Fibroblast of skin of left quadriceps (primary cell): ENCODE results near the gene POTEI.
"Not testable (repeated sequence)": the region's sequence is repeated elsewhere in the genome, so short reads cannot be mapped to it uniquely, and the experiment has no call there.

Experiments used
- DNase-seq, 2 experiments: peaks; one replicate each; pipeline ENCODE4 v3.0.0-alpha.2; 2013; ENCODE audit warnings: low read depth in 2 of 2

POTEI gene

DNA sequence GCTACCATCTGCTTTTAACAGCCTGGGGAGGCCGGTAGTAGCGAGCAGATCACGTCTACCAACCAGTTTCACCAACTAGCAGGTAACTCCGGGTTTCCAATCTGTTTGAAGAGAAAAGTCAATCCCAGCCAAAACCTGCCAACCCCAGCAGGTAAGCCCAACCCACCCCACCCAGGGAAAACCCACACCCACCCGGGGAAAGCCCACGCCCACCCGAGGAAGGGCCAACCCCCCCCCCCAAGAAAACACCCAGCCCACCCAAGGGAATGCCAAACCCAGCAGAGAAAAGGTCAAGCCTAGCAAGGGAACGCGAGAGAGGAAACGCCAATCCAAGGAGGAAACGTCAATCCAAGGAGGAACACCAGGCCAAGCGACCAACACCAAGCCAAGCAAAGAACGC lies at the start of gene POTEI:
POTEI (minus strand) TSS at position 101 of the 400 bp plus-strand sequence; CDS start at position 8, 93 bp downstream.
- not testable (repeated sequence) for DNase-seq

DNA sequence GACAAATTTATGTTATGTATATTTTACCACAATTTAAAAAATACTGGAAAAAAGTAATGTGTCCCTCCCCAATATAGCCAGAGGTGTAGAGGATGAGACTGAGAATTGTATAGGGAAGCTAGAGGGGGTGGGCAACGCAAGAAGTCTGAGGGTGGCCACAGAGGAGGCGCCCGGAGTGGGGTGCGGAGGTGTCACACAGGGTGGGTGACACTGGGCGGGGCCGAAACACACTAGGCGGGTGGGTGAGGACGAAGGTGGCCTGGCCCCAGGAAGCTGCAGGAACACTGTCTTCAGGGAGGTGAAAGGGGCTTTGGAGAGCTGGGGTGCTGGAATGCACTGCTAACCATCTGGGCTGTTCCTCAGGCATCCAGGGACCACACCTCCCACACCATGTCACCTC lies 47.3 kb upstream of the POTEI start:
- not testable (repeated sequence) for DNase-seq

DNA sequence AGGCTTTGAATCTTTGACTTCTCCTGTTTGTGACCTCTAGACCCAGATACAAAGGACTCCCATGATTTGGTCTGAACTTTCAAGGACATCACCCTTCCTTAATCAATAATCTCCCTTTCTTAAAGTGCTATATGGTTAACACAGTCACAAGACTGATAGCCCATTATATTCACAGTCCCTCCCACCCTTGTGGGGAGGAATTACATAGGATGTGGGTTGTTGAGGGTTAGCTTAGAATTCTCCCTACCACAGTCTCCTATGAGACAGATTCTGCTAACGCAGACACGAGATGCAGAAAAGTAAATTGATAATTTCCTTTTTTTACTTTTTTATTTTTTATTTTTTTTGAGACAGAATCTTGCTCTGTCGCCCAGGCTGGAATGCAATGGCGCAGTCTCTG lies 45.0 kb upstream of the POTEI start:
- DNase-seq = not testable (repeated sequence)

DNA sequence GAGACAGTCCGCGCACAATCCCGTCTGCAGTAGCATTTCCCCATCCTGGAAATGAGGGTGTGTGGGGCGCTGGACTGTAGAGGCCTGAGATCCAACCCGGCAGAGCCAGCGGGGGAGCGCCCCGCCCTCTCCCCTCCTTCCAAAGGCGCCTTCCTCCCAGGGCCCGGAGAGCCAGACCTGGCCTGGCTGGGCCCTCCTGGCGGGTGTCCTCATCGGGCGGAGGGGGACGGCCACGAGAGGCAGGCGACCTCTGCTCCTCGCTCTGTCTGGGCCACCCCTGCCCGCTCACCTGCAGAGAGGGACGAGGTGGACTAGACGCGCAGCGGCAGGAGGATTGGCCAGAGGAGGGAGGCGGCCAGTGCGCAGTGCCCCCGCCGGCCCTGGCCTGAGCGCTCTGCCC lies 40.3 kb upstream of the POTEI start:
- DNase-seq = not testable (repeated sequence)

DNA sequence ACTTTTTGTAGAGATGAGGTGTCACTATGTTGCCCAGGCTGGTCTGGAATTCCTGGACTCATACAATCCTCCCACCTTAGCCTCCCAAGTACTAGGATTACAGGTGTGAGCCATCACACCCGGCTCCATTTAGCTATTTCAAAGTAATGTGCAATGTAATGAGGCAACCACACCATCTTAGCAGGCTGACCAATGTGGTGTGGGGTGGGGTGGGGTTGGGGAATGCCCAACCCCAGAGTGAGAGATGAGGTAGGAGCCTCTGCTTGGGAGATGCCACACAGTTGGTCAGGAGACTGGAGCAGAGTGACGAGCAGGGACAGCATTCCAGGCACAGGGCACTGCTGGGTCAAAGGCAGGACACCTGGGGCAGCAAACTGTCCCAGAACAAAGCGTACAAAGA lies 39.3 kb upstream of the POTEI start:
- not testable (repeated sequence) for DNase-seq

DNA sequence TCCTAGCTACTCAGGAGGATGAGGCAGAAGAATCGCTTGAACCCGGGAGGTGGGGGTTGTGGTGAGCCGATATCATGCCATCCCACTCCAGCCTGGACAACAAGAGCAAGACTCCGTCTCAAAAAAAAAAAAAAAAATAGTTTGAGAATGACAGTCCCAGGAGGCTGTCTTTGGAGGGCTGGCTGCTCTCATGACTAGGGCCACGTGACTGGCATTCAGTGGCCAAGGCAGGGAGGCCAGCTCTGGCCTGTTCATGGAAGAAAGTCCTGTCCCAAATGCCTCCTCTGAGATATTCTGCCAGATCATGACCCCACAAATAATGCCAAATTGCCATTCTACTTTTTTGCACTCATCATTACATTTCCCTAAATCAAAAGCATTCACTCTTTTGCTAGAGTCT lies 35.9 kb upstream of the POTEI start:
- DNase-seq = not testable (repeated sequence)

DNA sequence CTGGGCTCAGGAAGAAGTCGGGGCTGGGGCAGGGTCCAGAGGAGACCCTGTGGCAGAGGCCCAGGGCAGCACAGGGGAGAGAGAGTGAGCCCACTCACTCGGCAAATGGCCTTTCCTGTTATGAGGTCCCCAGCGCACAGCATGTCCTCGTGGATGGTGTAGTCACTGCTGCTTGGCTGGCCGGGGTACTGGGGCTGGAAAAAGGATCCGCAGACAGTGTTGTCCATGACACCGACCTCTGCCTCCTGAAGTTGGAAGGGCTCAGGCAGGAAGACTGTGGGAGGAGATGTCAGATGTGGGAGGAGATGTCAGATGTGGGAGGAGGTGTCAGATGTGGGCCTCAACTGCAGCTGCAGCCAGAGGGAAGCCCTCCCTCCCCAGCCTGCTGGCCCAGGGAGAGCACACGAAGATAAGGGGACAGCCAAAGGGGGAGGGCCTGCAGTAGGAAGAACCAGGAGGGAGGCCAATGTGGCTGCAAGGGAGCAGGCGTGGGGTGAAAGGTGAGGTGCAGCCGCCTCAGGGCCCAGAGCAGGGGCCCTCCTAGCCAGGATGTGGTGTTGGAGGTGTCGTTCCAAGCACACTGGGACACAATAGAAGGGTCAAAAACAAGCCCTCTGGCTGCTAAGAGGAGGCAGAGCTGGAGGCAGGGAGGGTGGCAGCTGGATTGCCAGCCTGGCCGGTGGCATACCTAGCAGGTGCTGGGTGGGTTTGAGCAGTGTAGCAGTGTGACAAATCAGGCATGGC lies 34.8 kb upstream of the POTEI start:
- not testable (repeated sequence) for DNase-seq

DNA sequence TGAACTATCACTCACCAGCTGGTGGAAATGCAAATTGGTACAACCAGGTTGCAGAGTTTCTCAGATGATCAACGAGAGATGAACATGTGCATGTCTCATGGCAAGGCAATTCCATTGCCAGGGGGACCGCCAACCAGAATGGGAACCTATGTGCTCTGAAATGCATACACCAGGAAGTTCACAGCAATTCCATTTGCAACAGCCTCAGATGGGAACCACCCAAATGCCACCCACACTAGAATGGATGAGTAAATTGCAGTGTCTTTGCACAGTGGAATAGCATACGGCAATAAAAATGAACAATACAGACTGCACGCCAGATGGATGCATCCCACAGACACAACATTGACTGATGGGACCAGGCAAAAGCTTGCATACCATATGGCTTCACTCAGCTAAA lies 33.7 kb upstream of the POTEI start:
- not testable (repeated sequence) for DNase-seq

DNA sequence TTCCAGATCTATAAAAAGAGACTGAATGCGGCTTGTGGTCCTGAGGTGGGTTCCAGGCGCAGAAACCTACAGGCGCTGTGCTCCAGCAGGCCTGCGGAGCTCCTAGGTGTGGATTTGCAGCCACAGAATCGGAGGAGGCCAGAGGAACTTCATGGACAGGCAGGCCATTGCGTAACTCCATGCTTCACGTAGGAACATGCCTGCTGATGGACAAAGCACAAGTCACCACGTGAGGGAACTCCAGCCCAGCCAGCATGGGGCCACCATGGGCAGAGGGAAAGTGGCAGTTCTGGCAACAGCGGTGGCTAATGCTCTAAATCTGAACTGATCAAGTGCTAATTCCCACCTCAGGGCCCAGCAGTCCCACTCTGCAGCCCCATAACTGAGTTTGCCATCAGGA lies 29.1 kb upstream of the POTEI start:
- DNase-seq = not testable (repeated sequence)

DNA sequence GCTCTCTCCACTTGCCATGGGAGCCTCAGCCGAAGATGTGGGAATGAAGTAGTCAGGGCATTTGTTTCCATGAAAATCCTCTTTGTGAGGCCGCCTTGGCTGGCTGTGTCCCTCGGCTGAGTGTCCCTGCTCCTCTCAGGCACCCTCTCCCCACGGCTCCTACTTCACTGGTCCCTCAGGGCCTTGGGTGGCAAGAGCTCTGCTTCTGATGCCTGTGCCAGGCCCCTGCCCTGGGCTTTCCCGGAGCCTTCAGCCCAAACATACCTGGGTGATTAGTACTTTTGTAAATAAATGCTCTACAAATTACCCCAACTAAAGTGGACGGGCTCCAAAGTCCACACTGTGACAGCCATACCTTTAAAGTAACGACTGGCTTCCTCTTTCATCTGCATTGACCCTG lies 27.5 kb upstream of the POTEI start:
- DNase-seq = not testable (repeated sequence)

DNA sequence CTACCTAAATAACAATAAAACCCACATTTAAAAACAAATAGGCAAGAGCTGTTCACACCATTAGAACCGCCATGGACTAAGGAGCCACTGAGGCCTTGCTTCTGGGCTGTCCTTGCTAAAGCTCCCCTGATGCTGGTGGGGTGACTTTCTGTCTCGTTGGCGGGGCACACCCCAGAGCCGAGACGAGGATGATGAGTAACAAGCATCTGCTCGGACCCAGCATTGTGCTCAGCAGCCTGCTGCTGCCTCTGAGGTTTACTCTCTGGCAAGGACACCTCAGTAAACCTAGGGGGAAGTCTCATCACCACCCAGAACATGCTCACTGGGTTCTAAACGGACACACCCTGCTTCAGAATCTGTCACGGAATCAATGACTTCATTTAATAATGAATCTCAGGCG lies 22.5 kb upstream of the POTEI start:
- not testable (repeated sequence) for DNase-seq

DNA sequence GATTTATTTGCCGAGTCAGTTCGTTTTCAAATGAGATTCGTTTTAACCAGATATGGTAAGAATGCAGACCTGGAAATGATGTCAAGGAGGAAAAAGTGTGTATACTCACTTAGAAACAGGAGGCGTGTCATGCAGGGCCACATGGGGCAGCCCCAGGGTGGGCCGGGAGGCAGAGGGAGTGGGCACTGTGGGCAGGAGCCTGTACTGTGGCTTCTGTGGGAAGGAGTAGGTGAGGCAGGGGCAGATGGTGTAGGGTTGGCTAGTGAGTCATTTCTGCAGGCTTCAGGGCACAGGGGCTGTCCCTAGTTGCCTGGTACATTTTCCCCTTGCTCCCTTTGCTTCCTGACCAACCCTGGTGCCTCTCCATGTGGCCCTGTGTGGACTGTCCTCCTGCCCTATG lies 22.1 kb upstream of the POTEI start:
- DNase-seq = not testable (repeated sequence)

DNA sequence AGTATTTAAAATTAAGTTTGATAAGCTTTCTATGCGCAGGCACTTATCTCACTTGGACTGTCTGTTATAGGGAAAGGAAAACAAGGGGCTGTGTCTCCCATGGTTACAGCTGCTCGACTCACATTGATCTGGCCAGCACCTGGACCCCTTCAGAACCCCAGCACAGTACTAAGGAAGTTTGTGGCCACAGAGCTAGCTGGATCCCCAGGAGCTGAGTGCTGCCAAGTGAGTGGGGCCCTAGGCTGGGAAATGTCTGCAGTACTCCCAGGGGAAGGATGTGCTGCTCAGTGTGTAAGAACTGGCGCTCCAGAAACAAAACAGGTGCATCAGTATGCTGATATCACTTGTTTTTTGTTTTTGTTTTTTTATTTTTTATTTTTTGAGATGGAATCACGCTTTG lies 21.1 kb upstream of the POTEI start:
- not testable (repeated sequence) for DNase-seq

DNA sequence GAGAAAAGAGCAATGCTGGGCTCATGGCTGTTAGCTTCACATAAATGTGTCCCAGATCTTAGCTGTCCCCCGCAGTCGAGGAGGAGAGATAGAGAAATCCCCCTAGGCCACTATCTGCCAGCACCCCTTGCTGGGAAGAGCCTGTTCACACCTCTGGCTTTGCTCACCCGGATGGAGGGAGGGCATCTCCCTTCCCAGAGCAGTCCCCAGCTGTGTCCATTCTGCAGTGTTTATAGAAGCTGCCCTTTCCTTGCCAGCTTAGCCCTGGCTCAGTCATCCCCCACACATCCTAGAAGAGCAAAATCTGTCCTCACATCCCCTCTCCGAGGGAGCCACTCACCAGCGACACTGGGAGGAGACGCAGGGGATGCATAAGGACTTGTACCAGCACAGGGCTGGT lies 20.4 kb upstream of the POTEI start:
- not testable (repeated sequence) for DNase-seq

DNA sequence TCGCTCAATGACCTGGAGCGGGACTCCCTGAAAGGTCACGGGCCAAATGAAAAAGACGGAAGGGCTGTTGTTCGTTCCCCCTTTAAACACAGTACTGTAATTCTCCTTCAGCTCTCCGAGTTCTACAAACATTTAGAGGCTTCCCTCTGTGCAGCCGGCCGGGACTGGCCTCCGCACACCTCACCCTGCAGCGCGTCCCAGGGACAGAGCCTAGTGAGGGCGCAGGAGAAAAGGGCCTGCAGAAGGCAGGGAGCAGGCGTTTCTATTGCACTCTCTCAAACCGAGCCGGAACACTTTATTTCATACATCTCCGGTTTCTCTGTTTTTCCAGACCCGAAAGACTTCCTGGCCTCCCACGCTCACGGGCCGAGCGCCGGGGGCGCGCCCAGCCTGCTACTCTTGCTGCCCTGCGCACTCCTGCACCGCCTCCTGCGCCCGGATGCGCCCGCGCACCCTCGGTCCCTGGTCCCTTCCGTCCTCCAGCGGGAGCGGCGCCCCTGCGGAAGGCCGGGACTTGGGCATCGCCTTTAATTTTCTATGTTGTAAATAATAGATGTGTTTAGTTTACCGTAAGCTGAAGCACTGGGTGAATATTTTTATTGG lies 18.3 kb upstream of the POTEI start:
- not testable (repeated sequence) for DNase-seq

DNA sequence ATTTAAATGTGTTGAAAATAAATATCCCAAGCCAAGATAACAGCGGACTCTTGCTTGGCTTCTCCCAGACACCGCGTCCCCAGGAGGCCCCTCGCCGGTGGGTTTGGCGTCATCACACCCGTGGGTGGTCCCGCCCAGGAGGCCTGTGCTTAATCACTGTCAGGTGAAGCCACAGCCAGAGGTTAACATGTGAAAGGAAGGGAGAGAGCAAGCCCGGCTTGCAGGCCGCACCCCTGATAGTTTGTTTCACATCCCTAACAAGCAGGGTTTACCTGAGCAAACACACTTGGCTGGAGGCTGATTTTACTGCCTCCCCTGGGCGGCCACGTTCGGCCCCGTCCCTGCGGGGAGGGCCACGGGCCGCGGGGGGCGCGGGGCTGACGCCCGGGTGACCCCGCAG lies 13.3 kb upstream of the POTEI start:
- not testable (repeated sequence) for DNase-seq

DNA sequence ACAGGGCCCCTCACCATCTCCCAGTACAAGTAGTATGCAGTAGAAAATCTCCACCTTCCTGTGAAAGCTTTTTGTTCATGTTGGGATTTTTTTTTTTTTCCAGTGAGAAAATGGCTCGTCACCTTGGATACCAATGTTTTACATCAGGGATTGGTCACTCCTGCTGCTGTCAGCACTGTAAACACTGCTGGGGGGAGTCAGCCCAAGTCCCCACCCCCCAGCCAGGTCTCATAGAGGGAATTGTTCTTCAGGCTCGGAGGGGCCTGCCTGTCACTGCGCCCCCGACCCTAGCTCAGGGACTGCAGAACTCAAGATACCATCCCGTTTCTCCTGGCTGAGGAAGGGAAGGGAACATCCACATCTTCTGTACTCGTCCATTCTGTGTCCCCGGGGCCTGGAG lies 11.9 kb upstream of the POTEI start, which contains the start of gene CFC1B:
CFC1B (plus strand) TSS at position 231 of the 400 bp plus-strand sequence. CDS start 263 bp downstream, outside the sequence.
- not testable (repeated sequence) for DNase-seq

DNA sequence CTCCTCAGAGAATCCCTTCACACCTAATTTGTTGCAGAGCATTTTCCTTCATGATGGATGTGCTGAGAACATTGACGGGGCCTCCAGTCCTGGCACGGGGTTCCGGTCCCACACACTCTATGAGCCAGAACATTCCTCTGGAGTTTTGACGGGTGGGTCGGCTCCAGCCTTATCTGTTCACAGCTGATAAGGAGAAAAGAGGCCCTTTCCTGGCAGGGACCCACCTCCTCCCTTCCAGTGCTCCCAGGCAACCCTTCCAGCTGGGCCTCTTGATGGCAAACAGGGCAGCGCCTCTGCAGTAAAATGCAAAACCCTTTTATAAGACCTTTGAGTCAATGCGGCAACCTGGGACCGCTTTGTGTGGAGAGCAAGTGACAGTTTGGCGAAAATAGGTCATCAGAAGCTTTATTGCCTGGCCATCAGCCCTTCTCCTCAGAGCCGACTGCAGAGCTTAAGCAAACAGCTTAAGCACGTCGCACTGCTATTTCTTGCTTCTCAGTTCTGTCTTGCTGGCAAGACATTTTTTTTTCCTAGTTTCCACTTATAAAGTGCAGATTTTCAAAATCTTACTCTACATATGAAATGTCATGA lies 9.5 kb upstream of the POTEI start:
- DNase-seq = not testable (repeated sequence)

DNA sequence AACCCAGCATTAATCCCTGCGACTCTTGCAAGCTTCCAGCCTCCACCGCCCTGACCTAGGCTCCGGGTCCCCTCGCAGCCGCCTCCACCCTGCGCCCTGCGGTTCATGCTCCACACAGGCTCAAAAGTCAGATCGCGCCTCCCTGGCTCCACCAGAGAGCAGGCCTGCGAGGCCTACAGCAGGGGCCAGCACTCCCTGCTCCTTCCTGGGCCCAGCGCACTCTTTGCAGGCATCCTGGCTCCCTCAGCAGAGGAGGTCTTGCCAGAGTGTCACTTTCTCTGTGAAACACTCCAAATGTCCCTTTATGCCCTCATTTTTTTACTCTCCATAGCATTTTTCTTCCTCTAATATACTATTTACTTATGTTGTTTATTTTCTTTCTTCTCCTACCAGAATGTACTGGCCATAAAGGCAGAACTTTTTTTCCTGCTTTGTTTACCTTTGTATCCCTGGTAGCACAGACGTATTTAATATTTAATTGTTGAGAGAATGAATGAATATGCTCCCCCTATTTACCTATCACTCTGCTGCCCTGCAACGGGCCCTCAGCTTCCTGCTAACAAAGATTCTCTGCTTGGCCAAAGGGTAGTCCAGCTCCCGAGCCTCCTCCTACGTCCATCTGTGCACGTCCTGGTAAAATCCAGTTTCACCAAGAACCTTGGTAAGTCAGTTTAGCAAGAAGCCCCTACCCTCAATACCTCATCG lies 2.8 kb upstream of the POTEI start:
- not testable (repeated sequence) for DNase-seq

DNA sequence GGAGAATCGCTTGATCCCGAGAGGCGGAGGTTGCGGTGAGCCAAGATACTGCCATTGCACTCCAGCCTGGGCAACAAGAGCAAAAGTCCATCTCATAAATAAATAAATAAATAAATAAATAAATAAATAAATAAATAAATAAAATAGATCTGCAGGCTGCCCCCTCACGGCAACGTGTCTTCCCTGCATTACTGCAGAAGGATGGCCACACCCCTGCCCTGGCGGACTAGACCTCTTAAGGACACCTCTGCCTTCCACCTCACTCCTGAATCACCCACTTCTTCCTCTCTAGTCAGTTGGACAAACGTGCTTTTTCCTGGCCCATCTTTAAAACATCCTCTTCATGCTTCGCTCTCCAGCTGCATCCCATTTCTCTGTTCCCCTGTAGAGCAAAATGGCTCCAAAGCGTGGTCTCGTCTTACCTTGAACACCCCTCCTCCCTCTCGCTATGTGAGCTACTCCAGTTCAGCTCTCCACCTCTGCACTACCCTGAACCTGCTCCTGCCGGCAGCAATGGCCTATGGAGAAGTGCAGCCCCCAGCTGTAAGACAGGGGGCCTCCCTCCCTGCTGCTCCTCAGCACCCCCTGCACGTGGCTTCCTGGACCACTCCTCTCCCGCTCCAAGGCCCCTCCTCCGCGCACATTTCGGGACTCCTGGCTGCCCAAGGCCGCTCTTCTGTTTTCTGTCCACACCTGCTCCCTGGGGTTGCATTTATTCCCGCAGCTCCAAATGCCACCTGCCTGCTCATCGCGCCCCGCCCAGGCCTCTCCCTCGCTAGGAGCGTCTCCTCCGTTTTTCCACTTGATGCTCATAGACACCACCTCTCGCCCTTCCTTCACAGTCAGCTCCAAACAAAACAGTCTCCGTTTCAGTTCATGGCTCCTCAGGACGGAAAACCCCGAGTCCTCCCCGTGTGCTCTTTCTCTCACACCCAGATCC lies 1.9 kb upstream of the POTEI start:
- DNase-seq = not testable (repeated sequence)

DNA sequence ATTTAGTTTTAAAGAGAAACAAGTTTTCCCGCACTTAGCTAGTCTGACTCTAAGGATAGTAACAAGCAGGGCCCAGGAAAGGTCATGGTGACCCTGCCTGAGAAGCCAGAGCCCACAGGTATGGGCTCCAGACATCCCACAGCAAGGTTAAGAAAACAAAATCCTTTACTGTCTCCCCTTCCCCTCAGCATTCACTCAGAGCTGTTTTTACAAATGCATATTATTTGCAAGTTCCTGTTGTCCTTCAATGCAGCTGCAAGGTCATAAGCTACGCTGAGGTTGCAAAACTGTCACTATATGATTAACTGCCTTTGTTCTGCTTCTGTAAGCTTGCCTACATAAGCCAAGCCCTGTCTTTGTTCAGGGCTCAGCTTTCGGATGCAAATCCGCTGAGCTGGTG lies 18.1 kb downstream of the POTEI start:
- not testable (repeated sequence) for DNase-seq
